ENCODE measurements around the gene SERPINA10. TPM values are rescaled to one million over a fixed set of nuclear protein-coding genes. Genes with fewer than 3 reads are reported as not detected.

Gene SERPINA10
- total RNA-seq = not detected

- H3K4me1 Mint-ChIP-seq (ENCODE audit: low read depth in 2 of 2) = no peaks in the 10 kb centered on the region
Observed at GRCh38 chr14:94292872-94293577, at the start of gene SERPINA10. Gene SERPINA10, minus strand, starts transcription at chr14:94293268. Its CDS starts 2,675 bp downstream, at chr14:94290593.

GRCh38 chr14:94342334-94342934 is 49.4 kb upstream of the SERPINA10 start:
- Mint-ChIP-seq H3K9me3 (peaks cover 10% of the 10 kb centered on the region), H3K36me3 (peaks cover 4% of the 10 kb centered on the region), H3K27me3 (peaks cover 26 to 30% of the 10 kb centered on the region in 2 donors), H3K4me1 (ENCODE audit: low read depth in 2 of 2) (peaks cover 0 to 2% of the 10 kb centered on the region in 2 donors), H3K27ac (no peak overlapping the region), H3K4me3 (no peak overlapping the region)
- DNase-seq (ENCODE audit: low spot score) = no peak
- ATAC-seq = no peak

More at GRCh38 chr14:94292872-94293577, at the start of gene SERPINA10:
- H3K36me3 Mint-ChIP-seq = no peaks in the 10 kb centered on the region
- no peak for DNase-seq (ENCODE audit: low spot score)
- ATAC-seq = no peak
- no peaks in the 10 kb centered on the region for H3K9me3 Mint-ChIP-seq
- H3K27ac Mint-ChIP-seq = no peak within 1 kb of the TSS
- H3K27me3 Mint-ChIP-seq = peaks cover 0 to 8% of the 10 kb centered on the region in 2 donors
- no peak within 1 kb of the TSS for H3K4me3 Mint-ChIP-seq

GRCh38 chr14:94341656-94342333 is 48.7 kb upstream of the SERPINA10 start:
- no peak overlapping the region for H3K27ac Mint-ChIP-seq
- peaks cover 10% of the 10 kb centered on the region for H3K9me3 Mint-ChIP-seq
- DNase-seq (ENCODE audit: low spot score) (no peak), ATAC-seq (no peak)
- no peak overlapping the region for H3K4me3 Mint-ChIP-seq
- H3K27me3 Mint-ChIP-seq = peaks cover 26 to 30% of the 10 kb centered on the region in 2 donors
- H3K36me3 Mint-ChIP-seq = peaks cover 4% of the 10 kb centered on the region
- H3K4me1 Mint-ChIP-seq (ENCODE audit: low read depth in 2 of 2) = peaks cover 0 to 2% of the 10 kb centered on the region in 2 donors

GRCh38 chr14:94340533-94340932 is 47.5 kb upstream of the SERPINA10 start:
- Mint-ChIP-seq H3K27ac (no peak overlapping the region), H3K4me1 (ENCODE audit: low read depth in 2 of 2) (peaks cover 0 to 2% of the 10 kb centered on the region in 2 donors), H3K36me3 (peaks cover 4% of the 10 kb centered on the region), H3K9me3 (peaks cover 10% of the 10 kb centered on the region), H3K27me3 (peaks cover 26 to 35% of the 10 kb centered on the region in 2 donors), H3K4me3 (no peak overlapping the region)
- DNase-seq (ENCODE audit: low spot score) (no peak), ATAC-seq (no peak)

- H3K27ac Mint-ChIP-seq = no peak overlapping the region
- no peak for ATAC-seq
- peaks cover 26 to 57% of the 10 kb centered on the region in 2 donors for H3K27me3 Mint-ChIP-seq
- DNase-seq (ENCODE audit: low spot score) = no peak
- H3K4me3 Mint-ChIP-seq = no peak overlapping the region
- H3K4me1 Mint-ChIP-seq (ENCODE audit: low read depth in 2 of 2) = peaks cover 0 to 2% of the 10 kb centered on the region in 2 donors
- peaks cover 4% of the 10 kb centered on the region for H3K36me3 Mint-ChIP-seq
- peaks cover 10% of the 10 kb centered on the region for H3K9me3 Mint-ChIP-seq
Observed at GRCh38 chr14:94338023-94338422, 45.0 kb upstream of the SERPINA10 start.

GRCh38 chr14:94337274-94337673 is 44.2 kb upstream of the SERPINA10 start:
- Mint-ChIP-seq H3K27me3 (peaks cover 29 to 57% of the 10 kb centered on the region in 2 donors), H3K27ac (no peak overlapping the region)

GRCh38 chr14:94334872-94335271 is 41.8 kb upstream of the SERPINA10 start:
- DNase-seq (ENCODE audit: low spot score) (no peak), ATAC-seq (no peak)
- Mint-ChIP-seq H3K27ac (no peak overlapping the region), H3K36me3 (no peaks in the 10 kb centered on the region), H3K9me3 (peaks cover 3% of the 10 kb centered on the region), H3K27me3 (peaks cover 11 to 34% of the 10 kb centered on the region in 2 donors), H3K4me3 (no peak overlapping the region), H3K4me1 (ENCODE audit: low read depth in 2 of 2) (no peaks in the 10 kb centered on the region)

More at GRCh38 chr14:94337274-94337673, 44.2 kb upstream of the SERPINA10 start:
- peaks cover 4% of the 10 kb centered on the region for H3K36me3 Mint-ChIP-seq
- DNase-seq (ENCODE audit: low spot score) (no peak), ATAC-seq (no peak)
- no peak overlapping the region for H3K4me3 Mint-ChIP-seq
- peaks cover 10% of the 10 kb centered on the region for H3K9me3 Mint-ChIP-seq
- H3K4me1 Mint-ChIP-seq (ENCODE audit: low read depth in 2 of 2) = peaks cover 0 to 2% of the 10 kb centered on the region in 2 donors

GRCh38 chr14:94332587-94332986 is 39.5 kb upstream of the SERPINA10 start:
- no peak for ATAC-seq

GRCh38 chr14:94332063-94332583 is 39.1 kb upstream of the SERPINA10 start:
- DNase-seq (ENCODE audit: low spot score) (no peak), ATAC-seq (peak in 1 of 2 donors; percentile 24)
- Mint-ChIP-seq H3K9me3 (no peaks in the 10 kb centered on the region), H3K4me1 (ENCODE audit: low read depth in 2 of 2) (no peaks in the 10 kb centered on the region), H3K4me3 (no peak overlapping the region), H3K27ac (no peak overlapping the region), H3K36me3 (no peaks in the 10 kb centered on the region), H3K27me3 (peaks cover 9 to 38% of the 10 kb centered on the region in 2 donors)

More at GRCh38 chr14:94332587-94332986, 39.5 kb upstream of the SERPINA10 start:
- H3K36me3 Mint-ChIP-seq = no peaks in the 10 kb centered on the region
- no peak overlapping the region for H3K4me3 Mint-ChIP-seq
- no peaks in the 10 kb centered on the region for H3K9me3 Mint-ChIP-seq
- H3K4me1 Mint-ChIP-seq (ENCODE audit: low read depth in 2 of 2) = no peaks in the 10 kb centered on the region
- DNase-seq (ENCODE audit: low spot score) = no peak
- H3K27me3 Mint-ChIP-seq = peaks cover 9 to 37% of the 10 kb centered on the region in 2 donors
- H3K27ac Mint-ChIP-seq = no peak overlapping the region

DNA sequence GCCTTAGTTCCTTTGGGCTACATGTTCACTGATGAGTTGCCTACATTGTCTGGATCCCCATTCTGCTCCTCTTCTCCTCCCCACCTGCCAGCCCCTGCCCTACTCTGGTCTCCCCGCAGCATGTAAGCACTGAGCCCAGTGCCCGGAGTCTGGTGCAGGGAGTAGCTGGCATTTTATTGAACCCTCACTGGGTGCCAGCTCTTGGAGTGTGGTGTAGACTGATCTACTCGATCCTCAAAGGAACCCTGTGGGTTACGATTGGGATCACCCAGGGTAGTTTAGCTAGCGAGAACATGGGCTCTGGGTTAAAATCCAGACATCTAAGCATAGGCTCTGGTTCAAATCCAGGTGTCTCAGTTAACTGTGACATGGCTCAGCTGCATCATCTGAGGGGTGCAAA is 38.4 kb upstream of the SERPINA10 start:
- Mint-ChIP-seq H3K36me3 (no peaks in the 10 kb centered on the region), H3K9me3 (no peaks in the 10 kb centered on the region), H3K4me3 (no peak overlapping the region), H3K27ac (no peak overlapping the region), H3K4me1 (ENCODE audit: low read depth in 2 of 2) (no peaks in the 10 kb centered on the region), H3K27me3 (peaks cover 9 to 38% of the 10 kb centered on the region in 2 donors)
- ATAC-seq = peak; percentile 32 to 49
- no peak for DNase-seq (ENCODE audit: low spot score)

GRCh38 chr14:94330857-94331256 is 37.8 kb upstream of the SERPINA10 start:
- Mint-ChIP-seq H3K4me1 (ENCODE audit: low read depth in 2 of 2) (no peaks in the 10 kb centered on the region), H3K36me3 (no peaks in the 10 kb centered on the region), H3K9me3 (no peaks in the 10 kb centered on the region), H3K27me3 (peaks cover 9 to 36% of the 10 kb centered on the region in 2 donors), H3K27ac (no peak overlapping the region), H3K4me3 (no peak overlapping the region)
- DNase-seq (ENCODE audit: low spot score) (no peak), ATAC-seq (peak; percentile 36 to 41)

- Mint-ChIP-seq H3K9me3 (no peaks in the 10 kb centered on the region), H3K27me3 (peaks cover 9 to 32% of the 10 kb centered on the region in 2 donors), H3K27ac (no peak overlapping the region), H3K36me3 (no peaks in the 10 kb centered on the region), H3K4me3 (no peak overlapping the region), H3K4me1 (ENCODE audit: low read depth in 2 of 2) (no peaks in the 10 kb centered on the region)
- no peak for DNase-seq (ENCODE audit: low spot score)
- peak in 1 of 2 donors; percentile 6 for ATAC-seq
Observed at GRCh38 chr14:94330432-94330831, 37.4 kb upstream of the SERPINA10 start.

DNA sequence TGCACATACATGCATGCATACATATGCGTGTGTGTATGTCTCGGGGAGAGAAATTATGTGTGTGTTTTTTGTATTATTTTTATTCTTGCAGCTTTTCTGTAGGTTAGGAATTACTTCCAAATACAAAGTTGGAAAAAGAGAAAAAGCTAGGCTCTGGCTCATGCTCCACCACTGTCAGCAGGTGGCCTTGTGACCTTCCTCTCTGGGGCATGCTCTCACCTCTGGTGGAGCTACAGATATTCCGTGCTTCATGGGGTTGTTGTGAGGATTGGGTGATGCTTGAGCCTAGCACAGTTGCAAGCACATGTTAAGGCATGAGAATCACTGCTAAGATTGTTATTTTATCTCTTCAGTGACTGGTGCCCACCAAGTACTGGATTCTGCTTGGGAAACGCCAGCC is 36.8 kb upstream of the SERPINA10 start:
- no peak overlapping the region for H3K4me3 Mint-ChIP-seq
- H3K9me3 Mint-ChIP-seq = no peaks in the 10 kb centered on the region
- DNase-seq (ENCODE audit: low spot score) (no peak), ATAC-seq (no peak)
- H3K27ac Mint-ChIP-seq = no peak overlapping the region
- H3K4me1 Mint-ChIP-seq (ENCODE audit: low read depth in 2 of 2) = no peaks in the 10 kb centered on the region
- H3K27me3 Mint-ChIP-seq = peaks cover 9 to 26% of the 10 kb centered on the region in 2 donors
- H3K36me3 Mint-ChIP-seq = no peaks in the 10 kb centered on the region
